NT2/D1 (cell line): Measurements from ENCODE around the gene GPRC5C.

ENCODE experiments used
- SUZ12 ChIP-seq: IDR thresholded peaks from 2 replicates; pipeline ENCODE4 v1.6.1; 2011; ENCODE audit not compliant: insufficient read length, insufficient read depth; ENCODE audit errors: extremely low read depth
- YY1 ChIP-seq: IDR thresholded peaks from 2 replicates; pipeline ENCODE4 v1.6.1; 2011; ENCODE audit not compliant: insufficient read length, insufficient read depth
- ZNF274 ChIP-seq: IDR thresholded peaks from 2 replicates; pipeline ENCODE4 v1.6.1; 2011; ENCODE audit warnings: mild to moderate bottlenecking, low read depth, low read length

DNA sequence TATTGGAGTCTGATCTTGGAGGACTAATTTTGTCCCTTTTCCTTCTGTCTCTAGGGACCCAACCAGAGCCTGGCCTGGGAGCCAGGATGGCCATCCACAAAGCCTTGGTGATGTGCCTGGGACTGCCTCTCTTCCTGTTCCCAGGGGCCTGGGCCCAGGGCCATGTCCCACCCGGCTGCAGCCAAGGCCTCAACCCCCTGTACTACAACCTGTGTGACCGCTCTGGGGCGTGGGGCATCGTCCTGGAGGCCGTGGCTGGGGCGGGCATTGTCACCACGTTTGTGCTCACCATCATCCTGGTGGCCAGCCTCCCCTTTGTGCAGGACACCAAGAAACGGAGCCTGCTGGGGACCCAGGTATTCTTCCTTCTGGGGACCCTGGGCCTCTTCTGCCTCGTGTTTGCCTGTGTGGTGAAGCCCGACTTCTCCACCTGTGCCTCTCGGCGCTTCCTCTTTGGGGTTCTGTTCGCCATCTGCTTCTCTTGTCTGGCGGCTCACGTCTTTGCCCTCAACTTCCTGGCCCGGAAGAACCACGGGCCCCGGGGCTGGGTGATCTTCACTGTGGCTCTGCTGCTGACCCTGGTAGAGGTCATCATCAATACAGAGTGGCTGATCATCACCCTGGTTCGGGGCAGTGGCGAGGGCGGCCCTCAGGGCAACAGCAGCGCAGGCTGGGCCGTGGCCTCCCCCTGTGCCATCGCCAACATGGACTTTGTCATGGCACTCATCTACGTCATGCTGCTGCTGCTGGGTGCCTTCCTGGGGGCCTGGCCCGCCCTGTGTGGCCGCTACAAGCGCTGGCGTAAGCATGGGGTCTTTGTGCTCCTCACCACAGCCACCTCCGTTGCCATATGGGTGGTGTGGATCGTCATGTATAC lies 8.0 kb downstream of the GPRC5C start:
- TF ChIP-seq ZNF274: no peak
- no peak for TF ChIP-seq SUZ12
- TF ChIP-seq YY1: no peak
